PC-9 (cell line): Measurements from ENCODE around the gene FCGBP.

Source experiments
- CTCF ChIP-seq: fragments of 200-600 bp; sonication (generic); conservative IDR thresholded peaks from 2 replicates; pipeline ENCODE4 v1.6.1; 2017; ENCODE audit warnings: mixed run types, antibody characterized with exemption, mild to moderate bottlenecking, moderate library complexity
- EZH2 ChIP-seq: fragments of 200-600 bp; sonication (generic); IDR thresholded peaks from 2 replicates; pipeline ENCODE4 v1.8.0; 2017; ENCODE audit warnings: antibody characterized with exemption, low read depth

GRCh38 chr19:39968789-39969188, 34.4 kb upstream of the FCGBP start:
- TF ChIP-seq CTCF = no peak
- TF ChIP-seq EZH2 = no peak
